GM12873 (cell line): ENCODE results near the gene TAF1B.

ENCODE experiments used
- CTCF ChIP-seq: IDR thresholded peaks from 2 replicates; pipeline ENCODE4 v1.5.1; 2012; ENCODE audit warnings: low read depth, mild to moderate bottlenecking, moderate library complexity, low read length, control low read depth; ENCODE audit not compliant: insufficient read depth; ENCODE audit errors: missing control alignments

TAF1B gene

DNA sequence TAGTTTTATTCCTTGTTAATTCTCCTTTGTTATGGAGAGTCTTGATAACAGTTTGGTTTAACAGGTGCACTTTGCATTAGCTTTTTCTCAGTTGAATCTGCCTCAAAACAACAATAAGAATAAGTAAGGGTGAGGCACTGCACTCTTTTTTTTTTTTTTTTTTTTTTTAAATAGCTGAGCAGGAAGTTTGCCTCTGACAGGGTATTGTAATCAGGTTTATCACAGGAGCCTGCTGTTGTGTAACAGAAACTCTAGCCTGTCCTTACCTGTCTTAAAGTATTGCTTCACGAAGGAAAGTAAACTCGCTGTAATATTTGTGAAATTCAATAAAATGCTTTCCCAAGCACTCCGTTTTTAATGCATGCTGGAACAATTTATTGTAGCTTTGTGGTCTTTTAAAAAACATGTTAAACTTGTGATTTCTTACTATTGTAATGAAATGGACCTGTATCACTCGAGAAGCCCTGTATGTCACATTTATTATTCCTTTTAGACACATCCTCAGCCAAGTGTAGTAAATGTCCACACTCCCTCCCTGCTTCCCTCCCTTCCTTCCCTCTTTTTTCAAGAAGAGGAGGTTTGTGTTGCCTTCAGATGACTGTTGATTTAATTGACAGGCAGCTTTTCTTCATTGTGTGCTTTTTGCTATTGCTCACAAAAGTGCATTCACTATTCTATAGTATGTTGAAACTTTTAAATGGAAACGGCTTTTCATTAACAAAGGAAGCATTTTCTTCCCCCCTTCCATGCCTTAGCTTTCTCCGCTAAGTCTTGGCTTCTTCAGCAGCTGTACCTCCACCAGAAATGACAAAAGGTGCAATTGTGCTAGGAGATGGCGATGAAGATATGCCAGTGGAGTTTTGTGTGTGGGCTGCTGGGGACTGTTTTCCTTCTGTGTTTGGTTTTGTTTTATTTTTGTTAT is 52.7 kb downstream of the TAF1B start:
- no peak for TF ChIP-seq CTCF

DNA sequence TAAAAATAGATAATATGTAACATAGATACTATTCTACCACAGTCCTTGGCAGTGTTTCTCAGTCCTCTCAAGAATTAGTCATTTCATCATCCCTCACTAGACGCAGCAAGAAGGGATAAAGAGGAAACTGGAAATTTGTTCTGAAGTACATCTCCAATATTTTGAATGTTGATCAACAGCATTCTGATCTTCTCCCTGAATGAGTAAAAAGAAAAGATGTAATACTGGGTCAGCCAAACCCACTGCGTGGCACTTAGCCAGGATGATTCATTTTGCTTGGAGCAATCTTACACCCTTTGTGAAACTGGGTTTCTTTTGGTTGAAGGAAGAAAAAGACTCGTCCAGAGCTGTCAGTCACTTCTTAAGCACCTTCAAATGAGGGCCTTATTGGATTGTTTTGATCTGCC is 54.1 kb downstream of the TAF1B start:
- TF ChIP-seq CTCF = no peak

DNA sequence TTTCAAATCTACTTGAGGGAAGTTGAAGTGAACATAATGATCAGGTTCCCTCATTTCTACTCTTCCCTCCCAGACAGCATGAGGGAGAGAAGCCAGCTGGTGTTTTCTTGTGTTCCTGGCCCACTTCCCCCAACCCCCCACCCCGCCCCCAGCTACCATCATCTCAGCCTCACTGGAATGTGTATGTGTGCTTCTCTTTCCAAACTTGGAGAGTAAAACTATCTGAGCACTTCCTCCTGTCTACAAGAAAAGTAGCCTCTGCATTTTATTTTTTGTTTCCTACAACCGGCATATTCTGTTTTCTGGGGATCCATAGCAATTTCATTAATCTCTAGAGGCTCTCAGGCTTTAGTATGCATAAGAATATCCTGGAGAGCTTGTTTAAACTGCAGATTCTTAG is 54.6 kb downstream of the TAF1B start:
- no peak for TF ChIP-seq CTCF

DNA sequence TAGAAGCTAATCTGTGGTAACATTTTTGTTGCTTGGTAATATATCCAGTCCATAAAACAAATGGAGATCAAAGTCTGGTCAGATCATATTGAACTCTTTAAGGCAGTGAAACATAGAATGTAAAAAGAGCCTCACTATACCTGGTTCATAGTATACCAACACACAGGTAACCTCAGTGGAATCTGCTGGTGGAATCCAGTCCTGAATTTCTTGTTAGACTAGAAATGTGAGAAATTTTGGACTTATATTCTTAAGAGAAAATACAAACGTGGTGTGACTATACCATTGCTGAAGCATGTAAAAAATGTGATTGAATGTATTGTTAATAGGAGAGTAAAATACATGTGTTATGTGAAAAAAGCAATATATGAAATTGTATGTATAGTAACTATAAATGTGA is 62.1 kb downstream of the TAF1B start:
- no peak for TF ChIP-seq CTCF

DNA sequence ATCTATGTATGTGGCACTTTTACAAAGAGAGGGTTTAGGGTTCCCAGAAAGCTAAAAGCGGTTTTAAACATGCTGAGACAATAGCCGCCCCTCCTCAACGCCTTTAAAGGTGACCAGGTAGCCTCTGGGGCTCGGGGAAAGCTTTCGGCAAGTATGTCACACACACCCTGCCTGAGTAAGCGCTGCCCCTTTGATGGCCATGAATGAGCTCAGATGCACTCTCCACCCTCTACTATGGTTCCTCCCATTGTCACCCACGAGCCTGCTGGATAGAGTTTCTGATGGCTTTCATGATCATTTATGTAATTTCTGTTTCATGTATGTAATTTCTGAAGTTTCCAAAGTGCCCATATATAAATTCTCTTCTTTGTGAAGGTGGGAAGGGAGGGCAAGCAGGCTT is 64.1 kb downstream of the TAF1B start:
- no peak for TF ChIP-seq CTCF

- no peak for TF ChIP-seq CTCF
Measured at GRCh38 chr2:9908639-9909038, 65.4 kb downstream of the TAF1B start.

DNA sequence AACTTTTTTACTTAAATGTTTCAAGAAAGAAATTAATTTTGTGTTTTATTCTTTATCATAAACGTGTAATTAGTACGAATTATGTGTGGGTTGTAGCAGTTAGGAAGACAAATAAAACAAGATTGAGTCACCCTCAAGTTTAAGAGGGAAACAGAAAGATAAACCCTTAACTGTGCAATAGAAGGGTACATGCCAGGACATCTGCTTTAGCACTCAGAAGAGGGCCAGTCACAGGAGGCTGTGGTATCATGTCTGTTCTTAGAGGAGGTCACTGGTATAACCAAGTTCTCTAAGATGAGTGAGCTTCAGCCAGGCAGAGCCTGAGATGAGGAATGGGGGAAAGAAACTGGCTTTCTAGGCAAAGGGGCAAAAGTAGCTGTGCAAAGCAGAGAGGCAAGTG is 65.8 kb downstream of the TAF1B start:
- no peak for TF ChIP-seq CTCF
